ENCODE results near the gene UXS1. TPM values are rescaled to one million over a fixed set of nuclear protein-coding genes. Genes with fewer than 3 reads are reported as not detected.
"Not testable (repeated sequence)": the region's sequence is repeated elsewhere in the genome, so short reads cannot be mapped to it uniquely, and the experiment has no call there.

Gene UXS1
- 45.4 TPM for polyA plus RNA-seq (2013, experiment 1 of 2; ENCODE audit: insufficient read length)
- polyA plus RNA-seq (2013, experiment 2 of 2; ENCODE audit: insufficient read length) = 45.8 TPM

DNA sequence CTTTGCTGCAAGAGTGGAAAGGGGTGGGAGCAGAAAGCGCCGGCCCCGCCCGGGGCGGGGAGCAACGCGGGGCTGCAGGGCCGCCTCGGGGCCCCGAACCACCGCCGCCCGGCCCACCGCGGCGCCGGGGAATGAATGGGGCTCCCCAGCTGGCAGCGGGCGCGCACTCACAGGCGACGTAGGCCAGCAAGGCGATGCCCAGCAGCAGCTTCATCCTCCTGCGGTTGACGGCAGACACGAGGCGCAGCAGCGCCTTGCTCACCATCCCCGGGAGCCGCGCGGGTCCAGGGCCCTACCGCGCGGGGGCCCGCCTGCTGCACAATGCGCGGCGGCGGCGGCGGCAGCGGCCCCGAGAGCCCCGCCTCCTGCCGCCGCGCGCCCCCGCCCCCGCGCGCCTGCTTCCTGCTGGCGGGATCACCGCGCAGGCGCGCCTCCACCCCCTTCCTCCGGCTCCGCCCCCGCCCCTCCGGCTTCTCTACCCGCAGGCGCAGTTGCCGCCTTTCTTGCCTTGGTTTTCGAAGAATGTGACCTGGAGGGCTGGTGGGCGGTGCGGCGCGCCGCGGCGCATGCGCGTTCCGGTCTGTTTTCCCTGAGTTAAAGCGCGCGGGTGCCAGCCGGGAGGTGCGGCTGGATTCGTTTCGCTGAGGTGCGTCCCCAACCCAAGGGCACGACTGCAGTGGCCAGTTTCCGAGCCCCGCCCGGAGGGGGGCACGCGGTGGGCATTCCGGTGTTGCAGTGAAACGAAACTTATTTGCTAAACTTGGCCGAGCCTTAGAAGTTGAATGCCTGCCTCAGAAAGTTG lies at the start of gene UXS1:
TSS of gene UXS1 (minus strand) at position 325 of the 802 bp plus-strand sequence. CDS start at position 265, 60 bp downstream.
- DNase-seq = peak; percentile 98

DNA sequence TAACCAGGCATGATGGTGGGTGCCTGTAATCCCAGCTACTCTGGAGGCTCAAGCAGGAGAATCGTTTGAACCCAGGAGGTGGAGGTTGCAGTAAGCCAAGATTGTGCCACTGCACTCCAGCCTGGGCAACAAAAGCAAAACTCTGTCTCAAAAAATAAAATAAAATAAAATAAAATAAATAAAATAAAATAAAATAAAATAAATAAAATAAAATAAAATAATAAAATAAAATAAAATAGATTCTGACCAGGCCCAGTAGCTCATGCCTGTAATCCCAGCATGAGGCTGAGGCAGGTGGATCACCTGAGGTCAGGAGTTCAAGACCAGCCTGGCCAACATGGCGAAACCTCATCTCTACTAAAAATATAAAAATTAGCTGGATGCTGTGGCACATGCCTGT lies 45.4 kb upstream of the UXS1 start:
- DNase-seq = not testable (repeated sequence)

DNA sequence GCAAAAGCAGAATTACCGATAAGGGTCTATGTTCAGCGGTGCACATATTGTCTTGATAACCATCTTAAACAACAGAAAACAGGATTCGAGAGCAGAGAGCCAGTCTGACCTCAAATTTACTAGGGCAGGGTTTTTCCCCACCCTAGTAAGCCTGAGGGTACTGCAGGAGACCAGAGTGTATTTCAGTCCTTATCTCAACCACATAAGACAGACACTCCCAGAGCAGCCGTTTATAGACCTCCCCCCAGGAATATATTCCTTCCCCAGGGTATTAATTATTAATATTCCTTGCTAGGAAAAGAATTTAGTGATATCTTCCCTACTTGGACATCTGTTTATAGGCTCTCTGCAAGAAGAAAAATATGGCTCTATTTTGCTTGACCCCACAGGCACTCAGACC lies 41.3 kb upstream of the UXS1 start:
- DNase-seq = not testable (repeated sequence)

DNA sequence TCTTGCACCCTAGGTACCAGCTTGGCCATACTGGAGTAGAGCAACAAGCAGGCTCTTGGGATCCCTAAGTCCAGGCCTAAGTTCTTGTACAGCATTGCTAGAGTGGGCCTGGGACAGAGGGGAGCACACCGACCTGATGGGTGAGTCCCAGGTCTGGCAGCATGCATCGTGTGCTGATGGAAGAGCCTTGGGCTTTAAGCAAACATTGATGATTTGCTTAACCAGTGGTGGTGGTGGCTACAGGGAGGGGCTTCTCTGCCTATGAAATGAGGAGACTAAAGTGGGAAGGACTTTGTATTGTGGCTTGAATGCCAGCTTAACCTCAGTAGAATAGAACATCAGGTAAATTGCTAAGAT lies 39.2 kb upstream of the UXS1 start:
- no peak for DNase-seq

DNA sequence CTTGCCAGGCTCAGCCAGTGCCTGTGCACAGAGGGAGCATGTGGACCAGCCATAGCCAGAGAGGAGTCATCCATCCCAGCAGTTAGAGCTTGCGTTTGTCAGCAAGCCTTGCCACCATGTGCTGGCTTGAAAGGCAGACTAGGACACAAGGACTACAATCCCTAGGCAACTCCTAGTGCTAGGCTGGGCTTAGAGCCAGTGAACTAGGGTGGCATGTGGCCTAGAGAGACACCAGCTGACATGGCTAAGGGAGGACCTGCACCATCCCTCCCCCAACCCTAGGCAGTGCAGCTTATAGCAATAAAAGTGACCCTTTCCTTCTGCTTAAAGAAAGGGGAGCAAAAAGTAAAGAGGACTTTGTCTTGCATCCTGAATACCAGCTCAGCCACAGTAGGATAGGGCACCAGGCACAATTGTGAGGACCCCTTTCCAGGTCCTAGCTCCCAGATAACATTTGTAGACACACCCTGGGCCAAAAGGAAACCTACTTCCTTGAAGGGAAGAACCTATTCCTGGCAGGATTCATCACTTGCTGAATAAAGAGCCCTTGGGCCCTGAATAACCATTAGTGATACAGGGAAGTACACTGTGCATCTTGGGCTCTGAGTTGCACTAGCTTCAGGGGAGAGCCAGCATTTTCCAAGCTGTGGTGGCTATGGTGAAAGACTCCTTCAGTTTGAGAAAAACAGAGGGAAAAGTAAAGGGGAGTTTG lies 38.7 kb upstream of the UXS1 start:
- no peak for DNase-seq

DNA sequence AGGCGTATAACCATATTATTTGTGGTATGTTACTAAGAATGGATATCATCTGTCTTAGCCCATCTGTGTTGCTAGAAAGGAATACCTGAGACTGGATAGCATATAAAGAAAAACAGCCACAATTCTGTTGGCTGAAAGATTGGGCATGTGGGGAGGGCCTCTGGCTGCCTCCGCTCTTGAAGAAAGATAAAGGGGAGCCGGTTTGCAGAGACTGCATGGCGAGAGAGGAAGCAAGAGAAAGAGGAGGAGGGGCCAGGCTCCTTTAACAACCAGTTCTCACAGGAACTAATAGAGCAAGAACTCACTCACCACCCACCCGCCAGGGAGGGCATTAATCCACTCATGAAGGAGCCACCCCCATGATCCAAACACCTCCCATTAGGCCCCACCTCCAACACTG lies 29.2 kb upstream of the UXS1 start:
- DNase-seq = no peak

DNA sequence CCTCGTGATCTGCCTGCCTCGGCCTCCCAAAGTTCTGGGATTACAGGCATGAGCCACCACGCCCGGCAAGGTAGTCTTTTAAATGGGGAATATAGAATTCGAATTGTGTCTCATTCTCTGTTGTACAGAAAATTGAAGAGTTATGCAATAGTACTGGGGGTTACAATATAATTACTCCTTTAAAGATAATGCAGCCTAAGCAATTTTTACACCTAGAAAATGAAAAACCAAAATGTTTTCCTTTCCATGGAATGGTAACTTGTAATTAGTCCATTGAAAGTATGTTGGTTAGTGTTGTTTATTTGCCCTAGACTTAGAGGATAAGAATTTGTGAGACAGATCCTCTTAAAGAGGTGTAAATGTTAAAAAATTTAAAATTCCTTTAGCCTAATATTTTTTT lies 28.0 kb upstream of the UXS1 start:
- not testable (repeated sequence) for DNase-seq

DNA sequence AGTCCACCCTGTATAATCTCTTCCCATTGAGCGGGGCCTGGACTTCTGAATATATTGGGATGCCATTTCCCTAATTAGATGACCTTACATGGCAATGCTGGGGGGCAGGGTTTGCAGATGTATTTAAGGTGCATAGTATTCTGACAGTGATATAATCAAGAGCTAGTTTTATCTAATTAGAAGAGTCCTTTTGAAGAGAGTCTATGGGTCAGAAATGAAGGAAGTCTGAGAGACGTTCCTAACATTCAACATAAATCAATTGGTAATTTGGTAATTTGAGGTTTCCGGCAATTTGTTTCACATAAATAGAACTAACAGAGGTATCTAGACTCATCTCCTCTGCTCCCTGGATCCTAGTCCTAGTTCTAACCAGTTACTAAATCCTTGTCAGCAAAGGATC lies 25.7 kb upstream of the UXS1 start:
- no peak for DNase-seq

DNA sequence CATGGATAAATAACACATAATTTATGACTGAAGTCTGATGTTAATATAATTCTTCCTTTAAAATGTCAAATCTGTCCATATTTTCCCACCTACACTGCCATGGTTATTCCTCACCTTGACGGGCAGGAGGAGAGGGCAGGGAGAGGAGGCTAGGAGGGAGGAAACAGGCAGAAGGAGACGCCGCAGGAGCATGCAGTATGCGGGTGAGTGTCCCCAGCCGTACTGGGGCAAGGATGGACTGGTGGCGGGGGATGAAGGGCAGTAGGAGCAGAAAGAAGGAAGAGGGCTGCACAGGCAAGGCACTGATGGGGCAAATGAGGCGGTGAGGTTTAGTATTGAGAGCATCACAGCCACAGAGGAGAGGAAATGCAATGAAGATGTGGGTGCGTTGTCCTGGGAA lies 25.1 kb upstream of the UXS1 start:
- not testable (repeated sequence) for DNase-seq

DNA sequence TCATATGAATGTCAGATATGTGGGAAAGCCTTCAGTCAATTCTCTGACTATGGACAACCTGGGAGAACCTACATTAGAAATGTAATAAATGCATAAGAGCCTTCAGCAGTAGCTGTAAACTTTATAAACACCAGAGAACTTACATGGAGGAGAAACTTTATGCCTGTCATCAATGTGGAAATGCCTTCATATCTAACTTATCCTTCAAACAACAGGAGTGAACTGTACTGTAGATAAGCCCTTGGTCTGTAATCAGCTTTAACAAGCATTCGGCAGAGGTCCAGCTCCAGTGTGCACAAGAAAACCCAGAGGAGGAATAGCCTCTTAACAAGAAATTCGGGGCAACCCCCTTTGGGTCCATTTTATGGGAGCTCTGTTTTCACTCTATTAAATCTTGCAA lies 14.8 kb upstream of the UXS1 start:
- no peak for DNase-seq

DNA sequence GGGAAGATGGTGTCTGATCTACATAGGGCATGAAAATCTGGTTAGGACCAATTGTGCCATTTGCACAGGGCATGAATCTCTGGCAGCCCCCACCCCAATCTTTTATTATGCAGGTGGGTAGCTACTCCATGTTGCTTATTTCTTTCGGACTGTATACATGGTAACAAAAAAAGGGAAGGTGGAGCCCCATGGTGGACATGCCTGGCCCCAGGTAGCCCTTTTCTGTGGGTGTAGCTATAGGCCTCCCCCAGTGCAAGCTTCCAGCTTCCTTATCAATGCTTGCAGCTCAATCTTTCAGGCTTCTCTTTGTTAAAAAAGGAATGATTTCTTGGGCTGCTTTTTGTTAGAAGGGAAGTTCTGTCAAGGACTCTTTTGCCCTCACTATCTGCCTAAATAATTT lies 14.3 kb upstream of the UXS1 start:
- DNase-seq = no peak

DNA sequence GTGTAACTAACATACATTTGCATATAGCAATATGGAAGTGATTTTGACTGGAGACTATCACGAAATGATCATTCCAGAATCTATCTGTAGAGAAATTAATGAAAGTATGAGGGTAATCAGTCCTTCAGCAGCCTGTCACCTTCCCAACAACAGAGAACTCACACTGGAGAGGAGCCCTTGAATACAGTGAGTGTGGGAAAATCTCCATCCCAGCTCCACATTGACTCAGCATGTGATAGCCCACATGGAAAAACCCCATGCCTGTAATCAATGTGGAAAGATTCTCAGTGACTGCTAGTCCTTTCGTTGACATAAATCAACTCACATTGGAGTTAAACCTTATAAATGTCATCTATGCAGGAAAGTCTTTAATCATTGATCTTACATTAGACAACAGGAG lies 13.1 kb upstream of the UXS1 start:
- no peak for DNase-seq

DNA sequence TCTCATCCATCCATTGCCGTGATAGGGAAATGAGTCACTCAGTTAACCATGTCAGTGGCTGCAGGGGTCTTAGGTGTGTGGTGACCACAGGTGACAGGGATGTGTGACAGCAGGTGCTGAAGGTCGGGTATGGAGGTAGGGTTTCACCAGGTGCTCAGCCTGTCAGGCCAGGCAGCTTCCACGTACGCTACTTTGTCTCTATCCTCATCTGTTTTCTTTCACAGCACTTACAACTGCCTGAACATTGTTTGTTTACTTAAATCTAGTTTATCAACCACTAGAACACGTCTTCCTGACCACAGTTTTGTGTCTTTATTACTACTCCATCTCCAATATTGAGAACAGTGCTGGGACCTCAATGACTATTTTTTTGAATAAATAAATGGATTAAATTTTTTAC lies 11.4 kb upstream of the UXS1 start:
- DNase-seq = no peak

DNA sequence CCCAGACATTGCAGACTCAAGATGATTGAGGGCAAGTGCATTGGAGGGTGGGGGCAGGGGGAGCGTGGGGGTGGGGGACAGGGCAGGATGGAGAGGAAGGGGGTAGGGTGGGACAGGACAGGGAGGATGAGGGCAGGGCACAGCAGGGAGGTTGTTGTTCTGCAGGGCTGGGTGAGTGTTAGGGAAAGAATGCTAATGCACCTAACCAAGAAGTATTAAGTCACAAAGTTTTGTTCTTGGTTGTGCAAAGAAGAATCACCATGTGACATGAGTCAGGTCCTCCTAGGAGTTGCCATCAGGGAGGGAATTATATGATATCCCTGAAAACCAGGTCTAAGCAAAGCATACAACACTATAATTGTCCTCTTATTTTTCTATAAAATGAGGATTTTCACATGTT lies 10.4 kb upstream of the UXS1 start:
- DNase-seq = not testable (repeated sequence)

DNA sequence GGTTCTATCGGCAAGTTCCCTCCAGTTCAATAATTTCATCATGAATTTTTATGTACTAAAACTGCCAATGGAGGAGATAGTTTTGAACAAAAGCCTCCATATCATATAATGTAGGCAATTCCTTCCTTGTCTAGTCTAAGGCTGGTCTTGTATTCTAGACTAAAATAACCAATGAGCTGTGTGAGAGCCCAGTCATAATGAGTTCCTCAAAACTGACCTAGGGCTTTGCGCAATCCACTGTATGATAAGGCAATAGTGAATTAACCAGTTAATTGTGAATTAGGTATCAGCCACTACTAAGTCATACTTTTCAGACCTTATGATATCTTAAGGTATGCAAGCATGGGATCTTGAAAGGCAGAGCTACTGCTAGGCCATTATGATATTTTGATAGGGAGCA lies 7.6 kb upstream of the UXS1 start:
- DNase-seq = no peak

DNA sequence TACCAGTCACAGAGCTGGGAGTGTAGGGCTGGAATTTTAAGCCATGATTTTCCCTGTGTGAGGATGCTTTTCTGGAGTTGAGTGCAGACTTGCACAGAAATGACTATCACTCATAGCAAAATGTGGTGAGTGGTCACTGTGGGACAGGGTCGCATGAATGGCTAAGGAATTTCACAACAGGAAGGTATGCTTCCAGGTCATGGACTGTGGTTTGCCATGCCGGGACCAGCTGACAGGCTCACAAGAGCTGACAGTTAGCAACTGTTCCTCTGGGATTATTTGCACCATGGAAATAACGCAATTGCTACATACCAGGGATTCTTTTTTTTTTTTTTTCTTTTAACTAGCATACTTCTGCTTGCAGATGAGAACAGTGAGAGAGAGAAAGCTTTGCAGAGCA lies 3.8 kb upstream of the UXS1 start:
- DNase-seq = peak; percentile 96

DNA sequence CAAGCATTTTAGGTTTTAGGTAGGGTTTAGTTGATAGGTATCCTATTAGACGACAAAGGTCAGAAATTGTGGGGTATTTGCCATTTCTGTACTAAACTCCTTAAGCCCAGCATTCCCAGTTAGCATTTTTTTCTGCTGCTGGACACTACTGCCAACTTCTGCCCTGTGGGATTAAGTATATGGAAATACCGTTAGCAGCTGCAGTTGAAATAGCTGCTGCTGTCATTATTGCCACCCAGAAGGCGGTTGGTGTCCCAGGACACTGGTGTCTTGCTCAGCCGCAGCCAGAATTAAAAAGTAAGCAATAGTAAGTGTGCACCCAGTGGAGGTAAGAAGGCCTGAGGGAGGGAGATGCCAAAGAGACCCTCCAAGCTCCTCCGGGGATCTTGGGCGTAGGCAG lies 1.9 kb upstream of the UXS1 start:
- DNase-seq = no peak

DNA sequence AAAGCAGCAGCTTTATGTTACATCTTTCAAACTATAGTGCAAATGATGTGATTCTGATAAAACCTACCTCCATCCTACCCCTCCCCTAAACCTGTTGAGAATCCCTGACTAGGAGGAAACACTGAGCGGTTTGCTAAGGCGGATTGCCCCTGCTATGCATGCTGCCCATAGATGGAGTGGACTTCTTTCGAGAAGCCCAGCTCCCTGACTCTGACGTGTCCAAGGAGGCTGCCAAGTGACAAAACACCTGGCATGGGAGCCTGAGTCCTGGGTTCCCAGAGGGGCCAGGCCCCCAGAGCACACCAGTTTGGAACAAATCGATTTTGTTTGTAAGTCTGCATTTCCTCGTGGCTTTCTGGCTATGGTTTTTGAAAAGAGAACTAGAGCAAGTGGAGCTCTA lies 1.4 kb upstream of the UXS1 start:
- no peak for DNase-seq

DNA sequence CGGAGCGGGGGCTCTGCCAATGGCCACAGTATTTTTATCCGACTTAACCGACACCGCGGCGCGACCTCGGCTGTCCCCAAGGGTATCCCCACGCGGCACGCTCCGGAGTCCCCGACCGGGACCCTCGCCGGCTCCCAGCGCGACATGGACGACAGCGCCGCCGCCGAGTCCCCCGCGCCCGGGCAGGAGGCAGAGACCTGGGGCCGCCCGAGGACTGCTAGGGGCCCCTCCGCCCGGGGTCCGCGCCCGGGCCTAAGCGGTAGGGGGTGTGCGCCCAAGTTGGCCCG lies 468 bp downstream of the UXS1 start:
- no peak for DNase-seq

DNA sequence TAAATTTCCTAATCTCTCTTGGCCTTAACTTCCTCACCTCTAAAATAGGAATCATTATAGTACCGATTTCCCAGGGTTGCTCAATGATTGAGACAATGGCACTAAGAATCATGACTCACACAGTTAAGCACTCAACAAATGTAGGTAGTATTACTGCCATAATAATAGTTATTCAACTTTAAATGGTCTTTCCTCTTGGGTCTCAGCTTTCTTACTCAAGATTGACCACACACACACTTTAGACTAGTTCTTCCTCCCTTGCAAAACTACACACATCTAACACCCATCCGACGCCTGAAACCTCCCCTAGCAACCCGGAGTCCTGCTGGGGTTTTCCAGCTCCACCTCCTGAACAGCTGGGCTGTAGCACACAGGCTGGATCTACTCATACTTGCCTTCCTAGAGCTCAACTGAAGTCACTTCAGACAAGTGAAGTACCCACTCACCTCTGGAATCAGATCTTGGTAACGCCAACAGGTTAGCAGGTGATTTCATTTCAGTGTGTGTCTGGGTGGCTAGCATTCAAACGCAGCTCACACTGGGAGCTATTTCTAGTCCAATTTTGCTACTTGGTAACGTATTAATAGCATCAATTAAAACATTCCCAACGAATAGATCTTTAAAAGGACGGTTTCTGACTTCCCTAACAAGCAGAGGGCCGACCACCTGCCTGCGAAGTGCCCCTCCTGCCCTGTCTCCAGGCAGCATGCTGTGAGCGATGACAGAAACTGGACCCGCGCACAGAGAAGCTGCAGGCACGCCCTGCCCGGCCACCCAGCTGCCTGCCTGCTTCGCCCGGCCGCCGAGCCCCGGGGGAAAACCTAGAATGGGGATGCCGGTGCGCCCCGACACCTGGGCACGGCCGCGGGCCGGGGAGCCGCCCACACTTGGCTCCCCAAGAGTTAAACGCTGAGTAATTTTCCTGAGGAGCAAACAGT lies 1.1 kb downstream of the UXS1 start:
- peak; percentile 85 for DNase-seq

DNA sequence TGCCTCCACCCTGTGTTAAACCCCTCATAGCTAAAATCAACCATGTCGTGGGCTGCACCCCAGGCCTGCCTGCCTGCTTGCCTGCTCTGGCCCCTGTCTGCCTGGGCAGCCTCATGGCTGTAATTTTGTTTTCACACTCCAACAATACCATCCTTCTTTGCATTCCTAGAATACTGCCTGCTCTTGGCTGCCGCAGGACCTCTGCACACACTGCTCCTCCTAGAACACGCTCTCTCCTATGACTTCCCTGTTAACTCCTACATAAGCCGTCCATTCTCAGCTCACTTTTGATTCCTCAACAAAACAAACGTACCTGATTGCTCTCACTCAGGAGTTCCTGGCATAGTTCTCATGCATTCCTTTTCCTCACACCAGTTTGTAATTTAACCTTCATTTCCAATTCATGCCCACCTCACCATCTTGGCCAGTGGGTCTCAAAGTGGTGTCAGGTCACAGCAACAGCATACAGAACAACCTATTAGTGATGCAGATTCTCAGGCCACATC lies 2.5 kb downstream of the UXS1 start:
- DNase-seq = no peak

DNA sequence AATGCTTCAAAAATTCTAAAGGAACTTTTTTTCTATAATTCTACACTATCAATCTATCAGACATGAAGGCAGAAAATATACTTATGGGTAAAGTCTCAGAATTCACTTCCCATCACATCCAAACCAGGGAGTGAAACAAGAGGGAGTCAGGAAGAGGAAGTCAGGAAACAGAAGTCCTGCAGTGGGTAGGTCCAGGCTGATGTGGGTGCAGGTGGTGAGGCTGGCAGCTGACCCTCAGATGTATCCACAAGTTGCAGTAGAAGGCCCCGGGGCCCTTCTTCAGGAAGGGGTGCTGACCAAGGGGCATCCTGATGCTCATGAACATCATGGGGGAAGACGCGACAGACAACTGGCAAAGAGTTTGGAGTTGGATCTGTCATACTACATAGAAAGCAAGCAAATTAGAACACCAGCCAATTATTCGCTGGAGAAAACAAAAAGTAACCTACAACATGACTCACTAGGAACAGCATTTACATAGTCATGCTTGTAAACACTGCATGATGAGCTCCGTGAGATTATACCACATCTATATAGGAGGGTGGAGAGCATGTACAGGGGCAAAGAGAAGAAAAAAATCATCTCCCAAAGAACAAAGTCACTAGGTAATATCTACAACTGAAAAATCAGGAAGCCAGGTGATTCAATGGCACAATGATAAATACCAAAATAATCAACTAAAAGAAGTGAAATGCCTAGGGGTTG lies 4.2 kb downstream of the UXS1 start:
- DNase-seq = peak; percentile 28
